K562 (cell line): Measurements from ENCODE around the gene TBRG4. TPM values are rescaled to one million over a fixed set of nuclear protein-coding genes. Genes with fewer than 3 reads are reported as not detected.

Source experiments
- ATAC-seq: fragments of 200-7000 bp; cut with Tn5 transposase; 3 replicates; pipeline ENCODE4 v1.9.1; 2020; ENCODE audit warnings: moderate library complexity
- BruUV-seq: library from RNA; stranded (reverse); fragments of 400-500 nt; replicated peaks from 2 replicates; lab custom pipeline; 2021; lab: Mats Ljungman, UMichigan
- CTCF ChIA-PET: fragments of 300-600 bp; formaldehyde crosslinking; extraction: SDS; loops from one replicate; lab custom pipeline; 2021; ENCODE audit warnings: low intra/inter-chr PET ratio; lab: Yijun Ruan, JAX
- POLR2A ChIA-PET: fragments of 300-600, 350-650 bp; sonication (Branson Sonifier 250); formaldehyde crosslinking; extraction: SDS; loops from one replicate; lab custom pipeline; 2021; ENCODE audit warnings: antibody characterized with exemption, inconsistent platforms; lab: Yijun Ruan, JAX
- DNase-seq, 4 experiments: peaks; one replicate each; pipeline versions ENCODE4 v3.0.0 to v3.0.0-alpha.2; 2011 to 2018; ENCODE audit warnings: low spot score in 3 of 4, mixed read lengths in 3 of 4; ENCODE audit errors: extremely low read depth in 1 of 4
- FAIRE-seq: peaks from 2 replicates; lab custom pipeline; 2011; peaks lifted over from hg19 to GRCh38; lab: Jason Lieb, UNC
- H2AFZ ChIP-seq: 2 replicates; pipeline ENCODE4 v1.6.0; 2011; ENCODE audit warnings: low read depth, low read length, control low read depth, inconsistent platforms
- H3K27ac ChIP-seq: fragments of 200-600 bp; 3 replicates; pipeline ENCODE4 v1.8.0; 2011; ENCODE audit warnings: low read depth, mild to moderate bottlenecking, control low read depth, inconsistent platforms, low read length, moderate library complexity, mixed read lengths; ENCODE audit errors: extremely low read depth
- H3K27me3 ChIP-seq, 2 experiments: fragments of 300-600 bp in 1 of 2; 2 replicates in 1 of 2; 3 replicates in 1 of 2; pipeline versions ENCODE4 v1.6.0 to v1.8.0; 2011; ENCODE audit warnings: inconsistent platforms in 2 of 2, low read length in 2 of 2, mild to moderate bottlenecking in 1 of 2, mixed read lengths in 1 of 2, moderate library complexity in 1 of 2; ENCODE audit not compliant: control insufficient read depth in 2 of 2, insufficient read depth in 2 of 2
- H3K36me3 ChIP-seq: fragments of 300-600 bp; 3 replicates; pipeline ENCODE4 v1.8.0; 2011; ENCODE audit warnings: mild to moderate bottlenecking, low read length, inconsistent platforms; ENCODE audit not compliant: control insufficient read depth, insufficient read depth
- H3K4me1 ChIP-seq, 2 experiments: fragments of 200-600 bp in 1 of 2; replicated peaks in 1 of 2; 2 replicates in 1 of 2; 3 replicates in 1 of 2; pipeline versions ENCODE4 v1.5.1 to v1.8.0; 2011; ENCODE audit warnings: inconsistent platforms in 2 of 2, low read length in 2 of 2, mild to moderate bottlenecking in 1 of 2, mixed read lengths in 1 of 2, moderate library complexity in 1 of 2; ENCODE audit not compliant: control insufficient read depth in 2 of 2, insufficient read depth in 2 of 2
- H3K4me2 ChIP-seq: 2 replicates; pipeline ENCODE4 v1.6.1; 2011; ENCODE audit warnings: low read length, control low read depth, inconsistent platforms, mixed read lengths; ENCODE audit not compliant: insufficient read depth
- H3K4me3 ChIP-seq: fragments of 200-600 bp; sonication (generic), shearing (Covaris generic); 2 replicates; pipeline ENCODE4 v1.5.1; 2016; ENCODE audit warnings: control low read depth, inconsistent platforms
- H3K79me2 ChIP-seq: fragments of 200-600 bp; 3 replicates; pipeline ENCODE4 v1.8.0; 2011; ENCODE audit warnings: low read length, inconsistent platforms; ENCODE audit not compliant: control insufficient read depth, insufficient read depth
- H3K9ac ChIP-seq, 2 experiments: 2 replicates each; pipeline versions ENCODE4 v1.6.0 to v1.6.1; 2011; ENCODE audit warnings: low read depth in 2 of 2, low read length in 2 of 2, control low read depth in 1 of 2, inconsistent platforms in 1 of 2, mild to moderate bottlenecking in 1 of 2, mixed read lengths in 1 of 2; ENCODE audit not compliant: insufficient read depth in 1 of 2
- H3K9me1 ChIP-seq: one replicate; pipeline ENCODE4 v1.6.0; 2011; ENCODE audit warnings: inconsistent platforms, mild to moderate bottlenecking, low read length, moderate library complexity; ENCODE audit not compliant: control insufficient read depth, insufficient read depth
- H3K9me3 ChIP-seq: replicated peaks from 2 replicates; pipeline ENCODE4 v1.5.1; 2011; ENCODE audit warnings: low read depth, low read length, inconsistent platforms; ENCODE audit not compliant: control insufficient read depth, insufficient read depth
- H4K20me1 ChIP-seq: replicated peaks from 2 replicates; pipeline ENCODE4 v1.6.1; 2011; ENCODE audit warnings: low read length, inconsistent platforms, mixed read lengths; ENCODE audit not compliant: control insufficient read depth, insufficient read depth
- CBFB ChIP-seq: sonication (generic); formaldehyde crosslinking; IDR thresholded peaks from 2 replicates; pipeline ENCODE4 v1.4.0; 2020; ENCODE audit warnings: mild to moderate bottlenecking, missing genetic modification reagents
- ETV1 ChIP-seq: fragments of 450-650 bp; conservative IDR thresholded peaks from 2 replicates; pipeline ENCODE4 v1.6.1; 2016; ENCODE audit warnings: missing genetic modification characterization, control low read depth, low read depth, missing compliant biosample characterization
- FOXK1 ChIP-seq: sonication (generic); formaldehyde crosslinking; IDR thresholded peaks from 2 replicates; pipeline ENCODE4 v1.8.0; 2022; ENCODE audit warnings: missing genetic modification reagents, mild to moderate bottlenecking, borderline replicate concordance
- GABPB1 ChIP-seq: sonication (generic); formaldehyde crosslinking; IDR thresholded peaks from 2 replicates; pipeline ENCODE4 v1.8.0; 2022; ENCODE audit warnings: mild to moderate bottlenecking, missing genetic modification reagents
- MITF ChIP-seq: IDR thresholded peaks from 2 replicates; pipeline ENCODE4 v1.6.1; 2014; ENCODE audit warnings: antibody characterized with exemption
- REST ChIP-seq, 2 experiments: fragments of 450-650 bp; formaldehyde crosslinking in 1 of 2; IDR thresholded peaks; 2 replicates each; pipeline versions ENCODE4 v1.4.0 to v1.6.1; 2014 to 2020; ENCODE audit warnings: mild to moderate bottlenecking in 2 of 2, borderline replicate concordance in 1 of 2, low read depth in 1 of 2
- RHOXF2B ChIP-seq: fragments of 250-450 bp; sonication (Bioruptor Pico); conservative IDR thresholded peaks from 2 replicates; pipeline ENCODE4 v1.5.1; 2021
- ZNF121 ChIP-seq: sonication (generic); formaldehyde crosslinking; conservative IDR thresholded peaks from 2 replicates; pipeline ENCODE4 v1.8.0; 2022; ENCODE audit warnings: missing genetic modification reagents
- ZNF668 ChIP-seq: fragments of 250-450 bp; sonication (Bioruptor Pico); IDR thresholded peaks from 2 replicates; pipeline ENCODE4 v1.8.0; 2022; ENCODE audit warnings: mild to moderate bottlenecking, inconsistent platforms
- ZNF696 ChIP-seq: fragments of 250-450 bp; sonication (Bioruptor Pico); conservative IDR thresholded peaks from 2 replicates; pipeline ENCODE4 v1.4.0; 2020; ENCODE audit warnings: mild to moderate bottlenecking, moderate library complexity
- ZNF717 ChIP-seq: fragments of 250-450 bp; sonication (Bioruptor Pico); IDR thresholded peaks from 2 replicates; pipeline ENCODE4 v1.5.0; 2021
- ZNF785 ChIP-seq: fragments of 250-450 bp; sonication (Bioruptor Pico); IDR thresholded peaks from 2 replicates; pipeline ENCODE4 v1.4.0; 2020; ENCODE audit warnings: mild to moderate bottlenecking
- ZZZ3 ChIP-seq: fragments of 450-650 bp; IDR thresholded peaks from 2 replicates; pipeline ENCODE4 v1.6.1; 2016; ENCODE audit warnings: antibody characterized with exemption, mild to moderate bottlenecking, moderate library complexity
- WGBS: fragments of 100-300 bp; shearing (Covaris generic); methylation state at CpG from one replicate; pipeline ENCODE4 v1.1.6; 2016; ENCODE audit warnings: low coverage, mixed read lengths; ENCODE audit not compliant: insufficient coverage; ENCODE audit errors: missing lambda C conversion rate; 5-methylcytosine and 5-hydroxymethylcytosine counted together
- in situ Hi-C: fragments of 300-500 bp; cut with MboI; formaldehyde crosslinking; loops from 4 replicates; pipeline ENCODE4 v1.15.0; 2018; ENCODE audit warnings: inconsistent platforms, mixed read lengths
- intact Hi-C: fragments of 100-400 bp; cut with micrococcal nuclease; formaldehyde crosslinking; loops from 2 replicates; pipeline ENCODE4 v1.14.2; 2022
- polyA plus RNA-seq, 8 experiments: library from polyadenylated mRNA; depleted of rRNA in 4 of 8; stranded (reverse) in 5 of 8; unstranded in 3 of 8; fragments of >200 nt; fragmentation: Nextera tagmentation in 2 of 8; fragmentation: Illumina TruSeq in 1 of 8; extraction: Ambion mirVana in 2 of 8; extraction: Trizol in 1 of 8; gene quantifications; 2 replicates each; pipeline versions ENCODE4 v1.2.1 to v1.2.3, GENCODE V29; 2011 to 2014; ENCODE audit warnings: inconsistent platforms in 1 of 8, missing spikeins in 1 of 8
- total RNA-seq, 7 experiments: library from RNA; depleted of rRNA in 6 of 7; stranded (reverse); fragments of >200 nt in 6 of 7; fragmentation: Illumina TruSeq in 2 of 7; extraction: Trizol in 2 of 7; gene quantifications; 2 replicates each; pipeline versions ENCODE4 v1.2.1 to v1.2.3, GENCODE V29; 2011 to 2021; ENCODE audit warnings: low replicate concordance in 1 of 7

Gene TBRG4
- total and polyA plus RNA-seq, 9 of the 15 experiments (the other 6 are each of a cell fraction or from before 2014, with no cell fraction given) = 11.2 to 322 (median 216) TPM

GRCh38 chr7:45080265-45080957 lies 31.1 kb downstream of the TBRG4 start:
- Histone ChIP-seq H3K9me3 (no peaks in the 10 kb centered on the region), H3K79me2 (no peaks in the 10 kb centered on the region), H3K9ac (no peak overlapping the region; a peak in 1 of 4 replicates), H3K4me1 (peaks cover 0 to 37% of the 10 kb centered on the region in 2 experiments; a peak in 1 of 5 replicates), H3K4me2 (no peak overlapping the region), H3K27me3 (no peaks in the 10 kb centered on the region), H3K36me3 (peaks cover 17% of the 10 kb centered on the region; the same call in 1 of the 3 replicates), H3K4me3 (no peak overlapping the region), H3K9me1 (no peaks in the 10 kb centered on the region), H3K27ac (no peak overlapping the region), H2AFZ (no peak overlapping the region), H4K20me1 (peaks cover 4% of the 10 kb centered on the region; the same call in 1 of the 2 replicates)
- CTCF ChIA-PET = no interaction called here
- FAIRE-seq (peak; percentile 67), DNase-seq (no peak), ATAC-seq (peak; percentile 28)
- intact Hi-C loops = no loop called here
- in situ Hi-C loops = no loop called here
- WGBS = 24% methylated on average over 14 of the region's 17 CpGs
- no TSS peak for BruUV-seq
- POLR2A ChIA-PET = interaction anchor here (0.9 kb wide), 1 partner anchor 223 kb away, joined by 3 read pairs; no protein-coding TSS in a partner anchor
- TF ChIP-seq RHOXF2B (no peak), REST (IDR thresholded peaks at IDR 0.05; ENCODE audit: borderline replicate concordance) (peak; percentile 27; the same call in 1 of the 2 replicates), REST (CRISPR knock-in tag; IDR thresholded peaks at IDR 0.05; ENCODE audit: low read depth) (no peak), CBFB (CRISPR knock-in tag) (no peak), ZNF668 (CRISPR knock-in tag) (no peak), ZNF121 (CRISPR knock-in tag) (no peak), ZNF785 (CRISPR knock-in tag) (no peak), ETV1 (tag) (peak; percentile 54), ZZZ3 (no peak), FOXK1 (no peak), MITF (no peak), ZNF696 (CRISPR knock-in tag) (no peak), ZNF717 (CRISPR knock-in tag) (no peak), GABPB1 (CRISPR knock-in tag) (no peak)
